ENCODE measurements around the gene HCRTR1.

HCRTR1 gene

DNA sequence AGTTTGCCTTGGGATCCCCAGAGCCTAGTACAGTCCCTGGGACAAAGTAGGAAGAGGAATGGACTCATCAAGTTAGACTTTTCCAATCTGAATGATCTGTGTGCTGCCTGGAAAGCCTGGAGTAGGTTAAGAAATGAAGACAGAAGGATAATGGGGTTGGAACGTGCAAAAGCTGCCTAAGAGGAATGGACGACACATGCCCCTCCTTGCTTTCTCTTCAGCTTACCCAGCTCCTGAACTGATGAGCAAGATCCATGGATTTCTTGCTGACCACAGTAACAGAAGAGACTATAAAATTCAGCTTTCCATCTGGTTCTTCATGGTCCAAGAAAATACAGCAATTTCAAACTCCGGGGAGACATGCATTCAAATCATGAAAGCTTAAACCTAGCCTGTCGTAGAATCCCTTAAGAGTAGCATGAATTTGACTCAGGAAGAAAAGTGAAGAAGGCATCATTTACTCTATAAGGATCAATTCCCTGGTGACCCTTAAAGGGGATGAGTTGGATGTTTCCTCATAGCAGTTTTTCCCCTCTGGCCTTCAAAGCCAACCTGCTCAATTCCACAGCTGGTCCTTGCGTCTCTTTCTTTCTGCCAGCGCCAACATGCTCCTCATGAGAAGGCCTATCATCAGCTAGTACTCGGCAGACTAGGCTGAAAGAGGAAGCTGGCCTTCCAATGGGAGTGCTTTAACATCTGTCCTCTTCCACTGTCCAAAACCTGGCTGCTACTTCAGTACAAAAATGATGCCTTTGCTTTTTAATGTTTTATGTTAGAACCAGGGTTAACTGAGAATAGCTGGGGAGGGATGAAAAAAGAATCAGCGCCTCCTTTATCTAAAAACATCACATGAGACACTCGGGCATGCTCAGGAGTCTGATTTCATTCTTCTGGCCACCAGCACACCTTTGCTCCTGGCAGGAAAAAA is 32.9 kb downstream of the HCRTR1 start:
- DNase-seq, result no peak

DNA sequence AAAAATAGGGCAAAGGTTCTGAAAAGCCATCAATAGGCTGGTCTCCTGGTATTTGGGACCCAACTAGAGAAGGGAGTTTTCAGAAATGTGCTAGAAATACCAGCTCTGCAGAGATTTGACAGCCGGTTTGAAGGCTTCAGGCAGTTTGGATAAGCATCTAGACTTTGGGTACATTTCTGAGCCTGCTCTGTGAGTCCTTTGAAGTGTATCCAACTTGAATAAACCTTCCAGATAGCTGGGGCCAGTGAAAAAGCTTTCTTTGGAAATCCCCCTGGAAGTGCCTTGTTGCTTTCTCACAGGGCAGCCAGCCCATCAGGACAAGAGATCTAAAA is 33.6 kb downstream of the HCRTR1 start:
- no peak for DNase-seq

DNA sequence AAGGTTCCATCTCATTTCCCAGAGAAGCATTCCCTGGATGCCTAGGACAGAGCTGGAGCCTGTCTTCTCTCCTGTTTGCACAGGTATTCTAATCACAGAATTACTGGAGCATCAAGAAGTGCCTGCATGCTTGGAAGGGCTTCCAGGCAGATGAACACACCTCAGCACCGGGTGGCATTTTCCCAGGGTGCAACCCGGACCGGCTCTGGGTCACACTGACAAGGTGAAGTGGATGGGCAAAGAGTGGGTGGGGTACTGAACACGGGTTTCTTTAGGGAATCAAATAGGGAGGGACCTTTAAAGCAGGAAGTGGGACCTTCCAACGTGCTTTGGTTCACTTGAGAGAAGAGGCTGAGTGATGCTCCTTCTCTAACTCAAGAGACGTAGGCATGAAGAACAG is 34.3 kb downstream of the HCRTR1 start:
- no peak for DNase-seq

DNA sequence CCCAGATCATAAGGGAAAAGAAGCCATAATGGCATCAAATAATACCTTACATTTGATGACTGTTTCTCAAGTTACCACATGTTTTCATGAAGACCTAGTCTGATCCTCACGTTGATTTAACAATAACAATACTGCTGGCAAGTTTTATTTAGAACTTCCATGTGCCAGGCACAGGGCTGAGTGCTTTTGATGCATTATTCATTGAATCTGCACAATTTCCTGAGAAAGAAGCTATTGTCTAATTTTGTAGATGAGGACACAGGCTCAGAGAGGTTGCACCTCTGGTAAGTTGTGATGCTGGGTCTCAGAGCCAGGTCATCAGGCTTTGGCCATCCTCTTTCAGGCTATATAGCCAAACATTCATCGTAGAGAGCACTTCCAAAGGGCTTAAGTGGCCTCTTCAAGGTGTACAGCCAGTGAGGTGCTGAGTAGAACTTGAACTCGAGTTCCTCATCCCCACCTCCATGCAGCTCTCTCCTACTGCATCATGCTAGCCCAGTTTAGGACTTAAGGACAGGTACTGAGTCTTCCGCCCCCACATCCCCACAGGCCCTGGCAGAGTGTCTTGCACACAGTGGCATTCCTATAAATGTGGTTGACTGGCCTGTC is 35.5 kb downstream of the HCRTR1 start:
- no peak for DNase-seq

DNA sequence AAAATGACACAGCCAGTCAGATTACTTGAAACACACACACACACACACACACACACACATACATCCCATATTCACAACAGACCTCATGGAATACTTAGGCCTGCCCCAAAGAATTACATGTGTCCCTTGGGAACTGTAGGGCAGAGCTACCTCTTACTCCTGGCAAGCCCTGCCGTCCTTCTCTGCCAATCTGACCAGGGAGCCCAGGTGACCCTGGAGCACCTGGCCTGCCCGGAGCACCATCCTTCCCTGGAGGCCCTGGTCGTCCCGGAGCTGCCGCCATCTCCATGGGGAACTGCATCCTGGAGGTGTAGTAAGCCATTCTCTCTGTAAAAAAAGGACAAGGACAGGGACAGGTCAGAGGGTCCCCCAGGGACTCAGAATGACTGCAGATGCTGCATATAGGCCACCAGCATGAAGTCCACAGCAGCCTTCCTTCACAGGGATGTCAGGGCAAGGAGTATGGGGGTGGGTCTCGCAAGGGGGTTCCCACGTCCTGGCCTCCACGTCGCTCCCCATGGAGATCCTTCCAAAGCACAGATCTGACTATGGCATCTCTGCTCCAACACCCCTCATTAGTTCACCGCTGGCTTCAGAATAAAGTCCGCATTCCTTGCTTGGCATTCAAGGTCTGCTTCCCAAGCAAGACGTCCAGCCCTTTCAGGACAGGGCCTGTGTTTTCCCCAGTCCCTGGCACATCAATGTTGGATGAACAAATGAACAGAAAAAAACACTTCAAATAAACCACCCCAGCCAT is 36.4 kb downstream of the HCRTR1 start:
- DNase-seq, result no peak

DNA sequence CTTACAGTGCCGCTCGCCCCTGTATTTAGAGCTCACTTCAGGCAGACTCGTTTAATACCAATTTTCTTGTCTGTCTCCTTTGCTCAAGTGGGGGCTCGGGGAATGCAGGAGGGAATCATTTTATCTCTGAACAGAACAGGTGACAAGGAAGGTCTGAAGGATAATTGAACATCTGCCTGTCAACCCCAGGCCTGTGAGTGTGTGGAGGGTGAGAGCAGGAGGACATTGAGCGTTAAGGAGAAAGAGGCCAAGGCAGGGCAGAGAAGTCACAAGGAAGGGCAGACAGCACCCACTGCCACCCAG is 36.9 kb downstream of the HCRTR1 start:
- no peak for DNase-seq

DNA sequence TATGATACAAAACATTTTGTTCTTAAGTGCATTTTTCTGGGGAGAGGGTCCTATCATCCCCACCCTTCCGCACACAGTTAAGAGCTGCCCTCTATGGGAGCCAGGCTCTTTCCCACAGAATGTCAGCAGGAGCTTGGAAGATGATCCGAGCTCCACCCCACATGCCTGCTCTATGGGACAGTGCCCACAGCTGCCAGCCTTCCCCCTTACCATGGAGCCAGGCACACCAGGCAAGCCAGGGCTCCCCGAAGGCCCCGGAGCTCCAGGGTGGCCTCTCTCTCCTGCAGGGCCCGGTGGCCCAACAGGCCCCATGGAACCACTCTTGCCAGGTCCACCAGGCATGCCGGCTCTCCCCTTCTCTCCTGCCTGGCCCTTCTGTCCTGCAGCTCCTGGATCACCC is 37.6 kb downstream of the HCRTR1 start:
- no peak for DNase-seq

DNA sequence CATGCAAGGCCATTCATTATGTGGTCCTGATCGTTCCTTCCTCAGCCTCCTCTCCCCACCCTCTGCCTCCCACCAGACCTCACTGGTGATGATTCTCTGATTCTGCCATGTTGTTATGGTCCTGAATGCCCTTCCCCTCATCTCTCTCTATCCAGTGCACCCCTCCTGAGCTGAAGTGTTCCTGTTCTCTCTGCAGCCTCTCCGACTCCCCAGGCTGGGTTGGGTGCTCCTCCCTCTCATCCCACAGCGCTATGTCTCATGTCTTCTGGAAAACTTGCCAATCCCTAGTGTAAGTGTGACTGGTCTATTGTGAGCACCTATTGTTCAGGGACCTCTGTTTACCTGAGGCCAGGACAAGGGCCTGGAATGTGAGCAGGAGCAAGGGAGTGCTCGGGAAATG is 38.3 kb downstream of the HCRTR1 start:
- DNase-seq, result no peak

DNA sequence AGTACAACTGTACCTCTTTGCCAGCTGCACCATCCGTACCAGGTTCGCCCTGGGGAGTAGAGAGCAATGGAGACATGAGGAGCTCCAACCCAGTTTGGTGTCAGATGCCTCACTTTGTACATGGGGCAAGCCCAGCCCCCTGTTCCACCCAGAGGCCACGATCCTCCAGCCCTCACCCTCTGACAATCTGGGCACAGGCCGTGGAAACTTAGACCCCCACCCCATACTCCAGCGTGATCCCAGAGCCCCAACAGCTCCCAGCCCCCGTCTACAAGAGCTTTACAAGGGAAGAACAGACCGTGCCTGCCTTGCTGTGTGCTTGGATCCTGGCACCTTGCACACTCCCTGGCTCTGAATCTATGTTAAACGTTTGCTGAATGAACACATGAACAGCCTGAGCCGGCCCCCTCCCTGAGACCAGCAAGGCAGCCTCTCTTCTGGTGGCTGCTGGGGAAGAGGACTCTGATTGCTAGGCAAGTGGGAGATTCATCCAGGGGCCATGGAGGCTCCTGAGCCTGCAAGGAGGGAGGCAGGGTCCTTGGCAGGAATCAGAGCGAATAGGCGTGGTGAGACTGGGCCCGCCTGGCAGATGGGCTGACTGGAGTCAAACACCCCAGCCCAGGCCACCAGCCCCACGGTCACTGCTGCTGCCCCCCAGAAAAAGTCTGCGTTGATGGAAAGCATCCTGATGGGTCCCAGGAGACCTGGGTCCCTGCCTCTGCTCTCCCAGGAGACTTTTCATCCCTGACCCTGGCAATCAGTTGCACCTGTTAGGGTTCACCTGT is 39.7 kb downstream of the HCRTR1 start:
- no peak for DNase-seq

DNA sequence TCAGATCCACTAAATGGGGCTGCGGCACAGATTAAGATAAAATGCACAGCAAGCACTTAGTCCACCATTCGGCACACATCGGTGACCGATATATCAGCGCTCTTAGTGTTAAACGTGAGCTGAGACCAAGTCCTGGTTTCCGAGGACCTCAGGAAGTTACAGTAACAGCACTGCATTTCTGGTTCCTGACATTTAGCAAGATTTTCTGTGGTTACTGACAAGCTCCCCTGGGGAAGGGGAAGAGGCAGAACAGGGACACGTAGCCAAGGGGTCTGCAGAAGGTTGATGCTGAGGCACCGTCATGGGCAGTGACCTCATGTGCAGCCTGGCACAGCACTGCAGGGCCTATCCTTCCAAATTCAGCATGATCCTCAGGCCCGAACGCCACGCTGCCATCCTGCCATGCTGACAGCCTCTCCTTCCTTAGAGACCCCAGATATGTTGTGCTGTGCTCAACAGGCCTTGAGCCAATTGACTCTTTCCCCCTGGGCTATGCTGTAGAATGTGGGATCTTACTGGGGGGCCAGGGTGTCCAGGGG is 40.6 kb downstream of the HCRTR1 start:
- DNase-seq, result no peak

DNA sequence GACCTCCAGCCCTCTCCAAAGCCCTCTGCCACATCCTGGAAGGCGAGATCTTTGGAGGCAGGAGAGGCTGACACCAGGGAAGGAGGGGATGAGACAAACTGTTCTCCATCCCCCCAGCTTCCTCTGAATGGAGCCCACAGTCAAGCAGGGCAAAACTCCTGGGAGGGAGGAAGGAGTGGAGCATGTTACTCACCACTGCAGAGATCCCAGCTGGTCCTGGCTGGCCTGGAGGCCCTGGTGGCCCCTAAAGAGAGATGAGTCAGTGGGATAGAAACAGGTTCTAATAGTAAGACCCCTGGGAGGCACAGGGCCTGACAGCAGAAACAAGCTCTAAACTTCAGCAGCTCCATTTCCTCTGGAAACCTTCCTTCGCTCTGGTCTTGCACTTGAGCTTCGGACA is 41.2 kb downstream of the HCRTR1 start:
- no peak for DNase-seq

DNA sequence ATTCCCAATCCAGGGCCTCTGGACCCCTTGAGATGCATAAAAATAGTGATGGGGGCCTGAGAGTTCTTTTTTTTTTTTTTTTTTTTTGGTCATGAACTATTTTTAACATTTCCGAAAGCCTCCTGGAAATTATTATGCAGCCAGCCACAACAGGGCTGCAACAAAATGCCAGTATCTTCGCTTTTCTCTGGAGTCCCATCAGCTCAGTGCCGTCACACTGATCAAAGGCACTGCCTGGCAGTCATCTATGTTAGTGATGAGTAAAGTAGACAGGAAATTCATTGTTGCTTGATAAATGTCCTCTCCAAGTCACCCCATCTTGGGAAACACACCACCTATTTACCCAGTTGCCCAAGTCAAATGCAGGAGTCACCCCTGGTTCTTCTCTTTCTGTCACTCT is 42.4 kb downstream of the HCRTR1 start:
- no peak for DNase-seq

DNA sequence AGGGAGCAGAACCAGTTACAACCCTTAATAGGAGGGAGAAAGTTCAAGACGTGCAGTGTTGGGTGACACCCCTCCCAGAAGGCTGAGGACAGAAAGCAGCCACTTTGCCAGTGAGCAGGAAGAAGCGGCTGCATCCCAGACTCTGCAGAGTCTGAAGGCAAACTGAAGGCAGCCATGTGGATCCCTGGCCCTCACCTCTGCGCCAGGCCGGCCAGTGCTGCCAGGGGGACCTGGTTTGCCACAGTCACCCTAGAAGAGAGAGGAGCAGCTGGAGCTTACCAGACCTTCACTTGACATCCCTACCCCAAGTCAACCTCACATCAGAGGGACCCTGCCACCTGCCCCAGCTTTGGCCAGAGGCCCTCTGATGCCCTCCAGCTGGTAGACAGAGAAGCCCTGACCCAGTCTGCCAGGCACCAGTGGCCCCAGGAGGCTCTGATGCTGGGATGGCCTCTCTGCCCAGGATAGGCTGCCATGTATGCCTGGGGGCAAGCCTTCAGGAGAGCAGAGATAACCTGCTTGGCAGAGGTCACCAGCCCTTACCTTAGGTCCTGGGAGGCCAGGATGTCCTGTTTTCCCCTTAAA is 43.5 kb downstream of the HCRTR1 start:
- DNase-seq, result no peak

DNA sequence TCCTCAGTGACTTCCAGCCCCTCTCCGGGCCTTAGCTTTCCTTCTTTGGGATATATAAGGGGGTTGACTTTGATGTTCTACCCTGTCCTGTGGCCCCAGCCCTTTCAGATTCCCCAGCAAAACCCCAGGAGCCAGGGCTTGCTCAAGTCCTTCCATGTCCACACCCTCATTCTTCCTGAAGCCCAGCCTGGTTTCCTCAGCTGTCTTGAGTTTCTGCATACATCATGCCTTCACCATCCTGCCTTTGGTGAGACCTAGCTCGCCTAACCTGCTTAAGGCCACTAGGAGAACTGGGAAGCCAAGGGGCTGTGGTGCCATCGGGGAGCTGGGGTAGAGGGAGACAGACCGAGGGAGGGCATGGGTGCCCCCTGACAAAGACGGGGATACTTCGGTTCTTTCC is 44.4 kb downstream of the HCRTR1 start:
- no peak for DNase-seq

DNA sequence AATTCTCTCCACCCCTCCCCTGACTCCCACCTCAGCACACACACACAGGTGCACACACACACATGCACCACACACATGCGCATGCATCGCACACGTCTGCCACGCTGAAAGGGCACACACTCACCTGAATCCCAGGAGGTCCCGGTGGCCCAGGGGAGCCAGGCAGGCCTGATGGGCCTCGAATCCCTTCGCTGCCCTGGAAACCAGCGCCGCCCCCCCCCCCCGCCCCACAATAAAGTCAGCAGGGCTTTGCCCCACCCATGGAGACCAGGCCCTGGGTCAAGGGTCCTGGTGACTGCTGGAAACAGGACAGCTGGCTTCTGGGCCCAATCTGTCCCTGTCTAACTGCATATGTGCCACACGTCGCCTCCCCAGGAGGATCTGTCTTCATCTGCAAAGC is 45.0 kb downstream of the HCRTR1 start:
- DNase-seq, result no peak

DNA sequence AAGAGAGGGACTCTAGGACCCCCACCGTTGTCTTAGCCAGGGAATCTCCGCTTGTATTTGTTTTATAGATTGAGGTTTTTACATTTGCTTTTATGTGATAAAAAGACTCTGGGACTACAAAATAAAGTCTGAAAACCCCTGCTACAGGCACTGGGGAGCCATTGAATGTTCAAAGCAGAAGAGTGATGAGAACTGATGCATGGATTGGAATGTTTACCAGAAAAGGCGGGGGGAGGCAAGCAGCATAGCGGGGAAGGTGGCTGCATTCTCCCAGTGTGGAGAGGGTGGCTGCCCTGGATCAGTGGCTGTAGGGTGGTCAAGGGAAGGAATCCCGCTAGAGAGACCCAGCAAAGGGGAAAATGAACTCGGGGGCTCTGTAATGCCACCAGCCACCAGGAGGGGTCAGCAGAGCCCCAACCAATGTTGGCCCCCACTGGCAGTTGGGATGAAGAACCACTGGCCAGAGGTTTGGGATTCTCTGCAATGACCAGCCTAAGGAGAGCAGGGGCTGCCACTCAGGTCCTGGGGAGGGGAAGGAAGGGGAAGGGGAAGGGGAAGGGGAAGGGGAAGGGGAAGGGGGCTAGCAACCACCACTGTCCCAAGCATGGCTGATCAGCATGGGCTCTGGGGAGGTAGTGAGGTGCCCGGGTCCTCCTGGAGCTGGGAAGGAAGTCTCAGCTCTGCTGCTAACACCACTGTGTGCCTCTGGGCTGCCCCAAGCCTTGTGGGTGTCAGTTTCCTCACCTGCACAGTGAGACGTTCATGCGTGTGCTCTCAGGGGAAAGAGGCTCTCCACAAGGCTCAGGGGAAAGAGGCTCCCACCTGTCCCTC is 46.3 kb downstream of the HCRTR1 start:
- peak; percentile 72 for DNase-seq

DNA sequence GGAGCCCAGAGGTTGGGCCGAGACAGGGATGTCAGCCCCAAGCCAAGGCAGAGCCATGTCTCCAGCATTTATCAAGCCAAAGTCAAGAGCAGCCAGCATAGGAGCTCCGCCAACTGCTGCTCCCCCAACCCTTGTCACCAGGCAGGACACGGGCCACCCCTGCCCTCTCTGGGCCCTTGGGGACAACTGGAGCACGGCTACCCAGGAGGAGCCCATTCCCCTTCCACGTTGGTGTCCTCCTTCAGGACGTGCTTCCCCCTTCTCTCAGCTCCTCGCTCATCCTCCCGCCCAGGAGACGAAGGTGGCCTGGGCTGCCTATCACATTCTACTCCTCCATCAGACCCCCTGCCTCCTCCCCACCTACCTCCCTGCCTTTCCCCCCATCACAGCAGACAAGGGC is 47.0 kb downstream of the HCRTR1 start:
- no peak for DNase-seq

DNA sequence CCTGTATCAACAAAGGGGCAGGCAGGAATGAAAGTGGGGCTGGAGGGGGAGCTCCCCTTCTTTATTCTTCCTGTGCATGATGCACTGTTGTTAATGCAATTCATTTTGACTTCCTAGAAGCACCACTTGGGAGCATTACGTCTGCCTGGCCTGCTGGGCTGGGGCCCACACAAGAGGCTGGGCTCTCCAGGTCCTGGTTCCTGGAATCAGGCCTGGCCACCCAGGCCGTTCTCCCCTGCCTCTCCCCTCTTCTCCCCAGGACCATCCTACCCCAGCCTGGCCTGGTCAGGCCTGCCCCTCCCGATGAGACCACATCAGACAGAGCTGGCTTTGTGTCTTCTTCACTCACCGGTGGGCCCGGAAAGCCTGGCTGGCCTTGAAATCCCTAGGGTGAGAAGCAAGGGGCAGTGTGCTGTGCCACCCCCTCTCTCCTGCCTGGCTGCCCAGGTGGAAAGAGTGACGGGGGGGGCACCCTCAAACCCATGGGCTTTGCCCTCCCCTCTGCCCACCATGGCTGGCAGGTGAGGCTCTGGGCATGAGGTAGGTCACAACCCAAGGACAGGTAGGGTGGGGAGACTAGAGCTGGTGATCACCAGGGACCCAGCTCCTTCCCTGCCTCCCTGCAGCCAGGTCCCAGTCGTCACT is 47.9 kb downstream of the HCRTR1 start:
- DNase-seq, result no peak

DNA sequence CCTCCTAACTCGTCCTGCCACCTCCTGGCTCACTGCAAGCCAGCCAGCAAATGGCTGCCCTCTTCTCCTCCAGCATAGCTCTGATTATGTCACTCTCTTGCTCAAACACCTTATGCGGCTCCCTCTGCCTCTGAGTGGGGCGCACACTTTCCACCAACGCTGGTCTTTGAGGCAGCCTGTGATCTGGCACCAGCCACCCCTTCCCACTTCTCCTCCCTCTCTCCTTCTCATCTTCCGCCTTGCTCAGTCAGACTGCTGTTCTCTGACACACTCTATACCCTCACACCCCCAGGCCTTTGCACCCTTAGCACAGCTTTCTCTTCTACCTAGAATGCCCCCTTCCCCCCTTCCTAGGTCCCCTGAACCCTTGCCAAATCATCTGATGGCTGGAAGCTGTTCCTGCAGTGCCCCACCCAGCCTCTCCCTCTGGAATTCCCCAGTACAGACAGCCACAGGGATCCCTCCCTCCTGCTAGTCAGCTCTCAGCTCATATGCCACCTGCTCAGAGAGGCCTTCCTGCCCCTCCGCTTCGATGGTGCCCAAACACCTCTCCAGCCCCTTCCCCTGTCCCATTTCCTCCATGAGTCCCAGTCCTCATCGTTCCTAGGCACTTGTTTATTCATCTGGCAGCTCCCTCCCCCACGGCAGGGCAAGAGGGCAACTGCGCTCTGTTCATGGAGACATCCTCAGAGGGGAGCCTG is 48.9 kb downstream of the HCRTR1 start:
- DNase-seq, result no peak

DNA sequence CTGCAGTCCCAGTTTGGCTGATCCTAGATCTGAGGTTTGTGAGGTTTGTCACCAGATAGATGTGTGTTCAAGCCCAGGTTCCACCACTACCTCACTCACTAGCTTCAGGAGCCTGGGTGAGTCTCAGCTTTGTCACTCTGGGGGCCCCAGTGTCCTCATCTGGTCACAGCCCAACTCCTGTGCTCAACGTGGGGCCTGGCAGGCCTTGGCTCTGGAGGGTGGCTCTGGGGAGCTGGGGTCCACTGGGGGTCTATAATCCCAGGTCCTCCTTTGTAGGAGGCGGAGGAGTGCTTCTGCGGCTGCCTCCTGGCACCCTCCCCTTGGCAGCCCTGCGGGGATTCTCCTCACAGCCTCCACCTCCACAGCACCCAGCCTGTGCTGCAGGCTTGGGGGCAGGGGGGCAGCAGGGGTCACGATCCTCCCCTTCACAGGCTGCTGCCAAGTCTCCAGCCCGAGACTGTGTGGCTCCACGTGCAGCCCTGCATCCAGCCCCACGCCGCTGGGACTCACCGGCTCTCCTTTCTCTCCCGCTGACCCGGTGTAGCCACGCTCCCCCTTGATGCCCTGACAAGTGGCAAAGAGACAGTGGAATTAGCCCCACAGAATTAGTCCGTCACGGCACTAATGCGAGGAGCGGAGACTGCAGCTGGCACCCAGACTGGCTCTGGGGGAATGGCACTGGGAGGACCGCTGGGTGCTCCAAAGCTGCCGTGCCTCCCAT is 49.7 kb downstream of the HCRTR1 start:
- DNase-seq, result no peak
